ENCODE data around the gene TMEM141.

- TF ChIP-seq RAD21 (conservative IDR thresholded peaks at IDR 0.05) (no peak), CTCF (IDR thresholded peaks at IDR 0.05; ENCODE audit: poor library complexity, severe bottlenecking) (no peak), REST (IDR thresholded peaks at IDR 0.05; ENCODE audit: borderline replicate concordance) (no peak)
Measured at GRCh38 chr9:136746155-136746490, 45.0 kb upstream of the TMEM141 start.
